GM18511 (cell line): ENCODE results near the gene ABCC5.
A peak's percentile ranks its signal among the peaks of the same experiment; 100 is the strongest.
"Not testable (repeated sequence)": the region's sequence is repeated elsewhere in the genome, so short reads cannot be mapped to it uniquely, and the experiment has no call there.

Source experiments
- ATAC-seq: cut with Tn5 transposase; IDR thresholded peaks from one replicate; pipeline ENCODE4 v1.9.1; 2021; ENCODE audit warnings: mild to moderate bottlenecking, moderate library complexity; ENCODE audit not compliant: unreplicated experiment

ABCC5 gene

DNA sequence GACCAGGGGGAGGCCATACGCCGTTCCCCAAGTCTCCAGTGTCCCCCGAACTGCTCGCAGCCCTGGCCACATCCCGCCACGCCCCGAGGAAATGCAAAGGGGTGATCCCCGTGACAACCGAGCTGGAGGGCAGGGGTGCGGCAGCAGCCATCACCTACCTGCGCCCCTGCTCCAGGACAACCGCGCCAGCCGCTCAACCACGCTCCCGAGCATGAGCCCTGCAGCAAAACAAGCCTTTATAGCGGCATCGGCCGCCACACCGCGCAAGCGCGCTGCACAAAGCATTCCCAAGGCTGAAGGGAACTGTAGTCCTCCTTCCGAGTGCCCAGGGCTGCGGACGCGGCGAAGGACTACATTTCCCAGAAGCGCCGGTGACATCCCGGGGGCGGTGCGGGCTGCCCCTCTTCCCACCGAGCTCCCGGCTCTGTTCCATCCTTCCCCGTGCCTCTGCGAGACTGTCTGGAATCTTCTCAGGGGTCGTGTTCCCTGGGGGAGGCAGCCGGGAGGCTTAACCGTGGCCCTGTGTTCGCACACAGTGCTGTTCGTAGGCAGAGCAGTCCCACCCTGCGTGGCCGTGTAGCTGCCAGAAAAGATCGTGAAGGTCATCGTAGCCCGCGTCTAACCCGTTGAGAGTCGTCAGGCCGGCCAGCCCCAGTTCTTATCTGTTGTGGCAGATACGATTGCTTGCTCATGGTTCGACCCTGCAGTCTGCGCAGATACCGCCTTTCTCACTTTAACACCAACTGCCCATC lies at the start of gene ABCC5:
ABCC5 (minus strand) TSS at position 213 of the 752 bp plus-strand sequence. CDS start 3,492 bp downstream, outside the sequence.
- ATAC-seq, result peak; percentile 99

DNA sequence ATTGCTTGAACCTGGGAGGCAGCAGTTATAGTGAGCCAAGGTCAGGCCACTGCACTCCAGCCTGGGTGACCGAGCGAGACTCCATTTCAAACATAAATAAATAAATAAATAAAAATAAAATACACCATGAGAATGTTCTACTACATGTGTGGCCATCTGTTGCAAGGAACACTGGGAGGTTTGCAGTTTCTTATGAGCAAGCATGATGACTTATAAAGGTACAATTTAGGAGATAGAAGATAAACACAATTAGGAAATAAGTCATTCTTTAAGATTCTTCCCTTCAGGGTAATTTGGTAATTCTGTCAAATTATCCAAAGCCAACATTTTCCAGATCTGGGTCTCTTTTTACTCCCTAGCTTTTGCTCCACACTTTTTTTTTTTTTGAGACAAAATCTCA lies 48.5 kb upstream of the ABCC5 start:
- ATAC-seq, result no peak

DNA sequence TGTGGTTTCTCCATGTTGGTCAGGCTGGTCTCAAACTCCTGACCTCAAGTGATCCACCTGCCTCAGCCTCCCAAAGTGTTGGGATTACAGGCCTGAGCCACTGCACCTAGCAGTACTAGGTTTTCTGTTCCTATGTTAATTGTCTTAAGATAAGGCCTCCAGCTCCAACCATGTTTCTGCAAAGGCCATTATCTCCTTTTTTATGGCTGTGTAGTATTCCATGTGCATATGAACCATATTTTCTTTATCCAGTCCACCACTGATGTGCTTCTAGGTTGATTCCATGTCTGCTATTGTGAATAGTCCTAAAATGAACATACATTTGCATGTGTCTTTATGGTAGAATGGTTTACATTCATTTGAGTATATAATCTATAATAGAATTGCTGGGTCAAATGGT lies 45.0 kb upstream of the ABCC5 start:
- ATAC-seq, result no peak

DNA sequence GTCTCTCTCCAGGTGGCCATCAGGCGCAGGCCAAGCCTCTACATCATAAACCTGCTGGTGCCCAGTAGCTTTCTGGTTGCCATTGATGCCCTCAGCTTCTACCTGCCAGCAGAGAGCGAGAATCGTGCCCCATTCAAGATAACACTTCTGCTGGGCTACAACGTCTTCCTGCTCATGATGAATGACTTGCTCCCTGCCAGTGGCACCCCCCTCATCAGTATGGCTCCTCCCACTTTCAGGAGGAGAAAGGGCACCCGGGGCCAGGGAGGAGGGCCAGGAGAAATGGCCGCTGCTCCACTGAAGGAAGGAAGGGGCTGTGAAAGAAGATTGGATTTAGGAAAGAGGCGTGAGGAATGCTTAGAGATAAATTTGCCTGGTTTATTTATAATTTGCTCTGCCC lies 41.7 kb upstream of the ABCC5 start:
- no peak for ATAC-seq

DNA sequence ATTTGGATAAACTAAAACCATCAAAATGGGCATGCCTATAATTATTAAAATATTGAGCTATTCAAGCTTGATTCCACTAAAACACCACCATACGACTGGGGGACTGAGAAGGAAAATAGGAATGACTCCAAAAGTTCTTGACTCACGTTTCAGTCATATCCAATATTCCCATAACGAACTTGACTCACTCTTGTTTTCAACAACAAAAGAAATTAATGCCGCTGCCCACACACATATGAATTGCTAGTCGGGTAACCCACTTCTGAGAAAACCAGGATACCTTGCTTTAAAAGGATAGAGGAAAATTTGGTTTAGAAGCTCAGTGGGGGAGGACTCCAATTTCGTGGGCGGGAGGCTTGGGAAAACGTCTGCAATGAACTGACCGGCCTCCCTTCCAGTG lies 40.3 kb upstream of the ABCC5 start:
- ATAC-seq, result no peak

DNA sequence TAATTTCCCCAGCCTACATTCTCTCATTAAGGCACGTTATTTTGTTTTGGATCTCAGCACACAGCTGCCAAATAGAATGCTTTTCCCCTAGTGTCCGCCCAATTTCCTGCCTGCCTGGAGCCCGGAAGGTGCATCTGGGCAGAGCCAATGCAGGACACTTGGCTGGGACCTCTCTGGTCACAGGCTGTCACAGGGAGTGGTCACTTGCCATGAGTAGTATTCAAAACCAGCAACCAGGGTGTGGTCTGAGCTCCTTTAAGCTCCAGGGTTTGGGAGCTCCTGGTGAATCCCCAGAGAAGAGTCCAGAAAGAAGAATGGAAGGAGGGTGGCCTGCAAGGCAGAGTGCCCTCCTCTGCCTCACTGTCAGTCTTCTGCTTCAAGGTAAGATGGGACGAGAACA lies 35.1 kb upstream of the ABCC5 start, which contains the start of gene HTR3C:
HTR3C (plus strand) TSS at position 281 of the 400 bp plus-strand sequence; CDS start at position 315, 34 bp downstream.
- no peak for ATAC-seq

DNA sequence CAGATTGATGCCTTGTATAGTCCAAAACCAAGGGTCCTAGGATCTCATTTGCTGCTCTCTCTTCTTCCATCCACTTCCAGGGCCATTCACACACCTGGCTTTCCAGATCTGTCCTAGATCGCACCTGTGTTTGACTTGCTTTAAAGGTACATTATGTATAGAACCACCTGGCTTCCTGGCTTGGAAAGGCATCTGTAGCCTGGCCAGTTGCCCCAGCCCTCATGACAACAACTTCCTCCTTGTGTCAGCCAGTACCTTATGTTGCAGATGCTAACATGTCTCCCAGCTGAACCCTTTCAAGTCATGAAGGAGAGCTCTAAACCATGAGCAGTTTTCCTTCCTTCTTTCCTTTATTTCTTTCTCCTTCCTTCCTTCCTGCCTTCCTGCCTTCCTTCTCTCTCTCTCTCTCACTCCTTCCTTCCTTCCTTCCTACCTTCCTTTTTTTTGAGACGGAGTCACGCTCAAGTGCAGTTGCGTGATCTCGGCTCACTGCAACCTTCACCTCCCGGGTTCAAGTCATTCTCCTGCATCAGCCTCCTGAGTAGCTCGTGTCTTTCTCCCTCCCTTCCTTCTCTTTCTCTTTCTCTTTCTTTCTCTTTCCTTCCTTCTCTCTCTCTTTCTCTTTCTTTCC lies 32.6 kb upstream of the ABCC5 start:
- no peak for ATAC-seq

DNA sequence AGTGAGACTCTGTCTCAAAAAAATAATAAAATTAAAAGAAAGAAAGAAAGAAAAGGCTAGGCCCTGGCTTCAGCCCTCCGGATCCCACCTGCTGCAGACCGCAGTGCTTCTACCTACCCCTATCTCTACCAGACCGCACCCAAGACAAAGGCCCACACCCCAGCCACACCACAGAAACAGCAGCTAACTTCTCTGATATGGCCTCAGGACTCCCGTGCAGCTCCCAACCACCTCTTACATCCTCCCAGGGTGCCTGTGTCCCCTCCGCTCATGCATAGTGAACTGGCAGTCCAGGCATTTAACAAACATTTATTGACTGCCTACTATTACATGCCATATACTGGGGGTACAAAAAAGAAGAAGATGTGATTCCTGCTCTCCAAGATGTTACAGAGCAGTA lies 28.3 kb upstream of the ABCC5 start:
- ATAC-seq, result no peak

DNA sequence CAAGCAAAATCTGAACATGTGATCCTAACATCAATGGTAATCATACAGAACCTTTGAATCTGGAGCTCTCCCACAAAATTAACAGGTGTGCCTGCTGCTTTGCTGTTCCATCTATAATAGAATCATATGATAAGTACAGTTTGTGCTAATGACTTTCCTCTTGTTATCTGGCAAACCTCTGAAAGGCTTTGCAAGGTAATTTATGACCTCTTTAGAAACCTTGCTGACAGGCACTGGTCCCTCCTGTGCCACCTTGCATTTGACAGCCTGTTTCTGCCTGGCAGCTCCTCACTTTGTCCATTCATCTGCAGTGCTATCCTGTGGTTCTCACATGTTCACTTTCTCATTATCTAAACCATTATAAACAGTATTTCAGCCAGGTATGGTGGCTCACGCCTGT lies 24.9 kb upstream of the ABCC5 start:
- no peak for ATAC-seq

DNA sequence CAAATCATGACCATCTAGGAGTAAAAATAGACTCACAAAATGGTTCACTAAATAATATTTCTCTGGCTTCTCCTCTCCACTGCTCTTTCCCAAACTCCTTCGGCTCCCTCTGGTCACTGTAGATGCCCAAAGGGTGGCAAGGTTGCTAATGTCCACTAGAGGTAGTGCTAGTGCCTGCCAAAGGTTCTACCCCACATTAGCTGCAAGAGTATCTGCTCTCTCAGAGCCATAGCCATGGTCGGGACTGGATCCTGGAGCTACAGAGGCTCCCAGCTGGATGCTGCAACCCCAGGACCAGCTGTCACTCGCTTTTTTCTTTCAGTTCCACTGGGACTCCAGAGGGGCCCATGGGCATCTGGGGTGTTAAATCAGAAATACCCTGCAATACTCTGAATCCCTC lies 22.3 kb upstream of the ABCC5 start:
- ATAC-seq, result no peak

DNA sequence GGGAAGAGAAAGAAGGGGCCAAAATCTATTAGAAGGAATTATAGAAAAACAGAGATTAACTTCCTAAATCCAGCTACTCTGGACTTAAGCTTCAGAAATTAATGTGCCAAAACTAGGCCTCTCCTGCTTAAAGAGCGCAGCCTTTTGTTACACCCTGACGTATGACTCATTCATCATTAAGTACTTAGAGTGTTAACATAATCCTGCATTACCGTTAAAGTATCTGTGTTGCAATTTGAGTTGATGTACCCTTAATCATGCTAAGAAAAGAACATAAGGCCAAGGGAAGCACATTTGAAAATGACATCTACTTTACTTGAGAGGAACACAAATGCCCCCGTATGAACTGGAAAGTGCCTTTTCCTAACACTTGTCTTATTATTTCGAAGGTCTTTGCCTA lies 21.7 kb upstream of the ABCC5 start:
- no peak for ATAC-seq

DNA sequence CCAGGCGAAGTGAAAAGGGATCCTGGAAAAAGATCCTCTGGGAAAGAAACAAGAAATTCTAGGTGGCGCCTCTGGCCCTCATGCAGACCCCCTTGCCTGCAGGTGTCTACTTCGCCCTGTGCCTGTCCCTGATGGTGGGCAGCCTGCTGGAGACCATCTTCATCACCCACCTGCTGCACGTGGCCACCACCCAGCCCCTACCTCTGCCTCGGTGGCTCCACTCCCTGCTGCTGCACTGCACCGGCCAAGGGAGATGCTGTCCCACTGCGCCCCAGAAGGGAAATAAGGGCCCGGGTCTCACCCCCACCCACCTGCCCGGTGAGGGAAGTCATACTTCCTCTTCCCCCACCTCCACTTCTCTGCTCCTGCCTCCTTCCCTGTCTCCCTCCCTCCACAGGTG lies 20.6 kb upstream of the ABCC5 start:
- ATAC-seq, result not testable (repeated sequence)

DNA sequence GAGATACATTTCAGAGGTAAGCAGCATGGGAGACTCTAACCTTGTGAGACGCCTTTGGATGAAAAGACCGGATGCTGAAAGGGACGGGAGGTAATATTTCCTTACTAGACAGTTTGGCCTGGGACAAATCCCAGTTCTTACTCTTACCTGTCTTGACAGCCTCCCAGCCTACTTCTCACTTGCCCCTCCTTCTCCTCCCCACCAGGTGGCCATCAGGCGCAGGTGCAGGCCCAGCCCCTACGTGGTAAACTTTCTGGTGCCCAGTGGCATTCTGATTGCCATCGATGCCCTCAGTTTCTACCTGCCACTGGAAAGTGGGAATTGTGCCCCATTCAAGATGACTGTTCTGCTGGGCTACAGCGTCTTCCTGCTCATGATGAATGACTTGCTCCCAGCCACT lies 20.1 kb upstream of the ABCC5 start:
- ATAC-seq, result no peak

DNA sequence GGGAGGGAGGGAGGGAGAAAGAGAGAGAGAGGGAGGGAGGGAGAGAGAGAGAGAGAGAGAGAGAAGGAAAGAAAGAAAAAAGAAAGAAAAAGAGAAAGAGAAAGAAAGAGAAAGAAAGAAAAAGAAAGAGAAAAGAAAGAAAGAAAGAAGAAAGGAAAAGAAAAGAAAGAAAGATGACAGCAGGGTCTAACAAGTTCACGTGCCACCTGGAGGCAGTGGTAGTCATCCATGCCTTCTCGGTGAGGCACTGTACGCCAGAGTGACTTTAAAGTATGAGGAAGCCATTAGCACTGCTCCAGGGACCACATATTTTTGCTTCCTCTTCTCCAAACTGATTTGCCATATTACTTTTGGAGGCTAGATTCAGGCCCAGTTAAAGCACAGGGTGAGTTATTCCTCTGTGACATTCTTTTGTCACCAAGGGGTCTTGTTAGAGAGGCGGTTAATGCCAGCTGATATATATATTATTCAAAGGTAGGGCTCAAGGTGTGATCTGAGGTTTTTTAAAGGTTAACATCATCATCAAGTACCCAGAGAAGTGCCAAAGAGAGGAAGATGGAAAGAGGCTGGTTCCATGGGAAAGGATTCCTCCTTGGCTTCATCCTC lies 13.6 kb upstream of the ABCC5 start, which contains the start of gene HTR3D:
HTR3D (plus strand) TSS at position 556 of the 606 bp plus-strand sequence; CDS start at position 556, 0 bp downstream.
- ATAC-seq, result no peak

DNA sequence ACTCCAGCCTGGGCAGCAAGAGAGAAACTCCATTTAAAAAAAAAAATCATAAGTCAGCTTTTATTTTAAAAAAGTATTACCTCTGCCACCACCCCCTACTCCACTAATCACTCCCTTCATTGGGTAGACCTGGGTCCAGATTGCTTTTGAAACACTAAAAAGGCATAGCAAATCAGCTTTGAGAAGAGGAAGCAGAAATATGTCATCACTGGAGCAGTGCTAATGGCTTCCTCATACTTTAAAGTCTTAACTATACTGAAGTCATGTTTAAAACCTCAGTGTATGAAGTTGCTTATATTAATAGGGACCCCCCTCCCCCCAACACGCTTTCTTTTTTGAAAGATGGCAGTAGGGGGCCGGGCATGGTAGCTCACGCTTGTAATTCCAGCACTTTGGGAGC lies 12.9 kb upstream of the ABCC5 start:
- ATAC-seq, result no peak

DNA sequence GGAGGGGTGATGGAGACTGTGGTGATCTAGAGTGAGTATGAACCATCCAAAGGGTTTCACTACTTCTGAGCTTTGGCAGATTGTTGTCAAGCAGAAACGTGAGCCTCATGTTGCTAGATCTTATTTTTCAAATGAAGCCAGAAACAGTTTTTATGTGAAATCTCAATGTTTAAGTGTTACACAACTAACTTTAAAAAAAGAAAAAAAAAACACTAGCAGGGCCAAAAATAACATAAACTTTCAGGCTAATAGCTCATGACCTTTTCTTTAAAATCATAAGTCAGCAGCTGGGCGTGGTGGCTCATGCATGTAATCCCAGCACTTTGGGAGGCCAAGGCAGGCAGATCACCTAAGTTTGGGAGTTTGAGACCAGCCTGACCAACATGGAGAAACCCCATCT lies 11.8 kb upstream of the ABCC5 start:
- no peak for ATAC-seq

DNA sequence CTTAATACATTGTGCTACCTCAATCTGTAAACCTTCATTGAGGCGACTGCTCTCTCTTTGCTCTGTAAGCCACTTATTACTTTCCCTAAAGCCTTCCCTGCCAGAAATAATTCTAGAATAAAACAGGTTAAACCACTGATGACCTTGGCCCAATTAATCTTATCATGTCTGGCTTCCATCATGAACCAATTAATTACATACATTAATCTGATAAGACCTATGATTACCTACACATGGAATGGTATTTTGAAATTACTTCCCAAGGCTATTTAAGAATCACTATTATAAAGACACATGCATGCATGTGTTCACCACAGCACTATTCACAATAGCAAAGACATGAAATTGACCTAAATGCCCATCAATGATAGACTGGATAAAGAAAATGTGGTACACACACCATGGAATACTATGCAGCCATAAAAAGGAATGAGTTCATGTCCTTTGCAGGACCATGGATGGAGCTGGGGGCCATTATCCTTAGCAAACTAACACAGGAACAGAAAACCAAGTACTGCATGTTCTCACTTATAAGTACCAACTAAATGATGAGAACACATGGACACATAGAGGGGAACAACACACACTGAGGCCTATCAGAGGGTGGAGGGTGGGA lies 10.7 kb upstream of the ABCC5 start:
- ATAC-seq, result not testable (repeated sequence)

DNA sequence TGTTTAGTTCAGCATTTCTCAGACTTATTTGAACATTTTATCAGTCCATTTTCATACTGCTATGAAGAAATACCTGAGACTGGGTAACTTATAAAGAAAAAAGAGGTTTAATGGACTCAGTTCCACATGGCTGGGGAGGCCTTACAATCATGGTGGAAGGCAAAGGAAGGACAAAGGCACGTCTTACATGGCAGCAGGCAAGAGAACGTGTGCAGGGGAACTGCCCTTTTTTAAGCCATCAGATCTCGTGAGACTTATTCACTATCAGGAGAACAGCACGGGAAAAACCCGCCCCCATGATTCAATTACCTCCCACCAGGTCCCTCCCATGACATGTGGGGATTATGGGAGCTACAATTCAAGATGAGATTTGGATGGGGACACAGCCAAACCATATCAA lies 7.6 kb upstream of the ABCC5 start:
- not testable (repeated sequence) for ATAC-seq

DNA sequence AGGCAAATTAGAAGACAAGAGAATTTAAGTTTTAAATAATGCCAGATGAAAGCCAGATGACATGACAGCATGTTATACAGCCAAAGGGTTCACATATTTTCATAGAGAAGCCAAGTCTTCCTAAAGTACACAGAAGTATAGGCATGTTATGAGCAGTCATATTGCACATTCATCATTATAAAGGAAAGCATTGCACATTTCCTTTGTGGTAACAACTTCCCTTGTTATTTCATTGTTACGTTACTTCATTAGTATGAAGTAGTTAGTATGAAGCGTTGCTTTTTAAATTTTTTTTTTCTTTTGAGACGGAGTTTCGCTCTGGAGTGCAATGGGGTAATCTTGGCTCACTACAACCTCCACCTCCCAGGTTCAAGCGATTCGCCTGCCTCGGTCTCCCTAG lies 4.6 kb upstream of the ABCC5 start:
- no peak for ATAC-seq

DNA sequence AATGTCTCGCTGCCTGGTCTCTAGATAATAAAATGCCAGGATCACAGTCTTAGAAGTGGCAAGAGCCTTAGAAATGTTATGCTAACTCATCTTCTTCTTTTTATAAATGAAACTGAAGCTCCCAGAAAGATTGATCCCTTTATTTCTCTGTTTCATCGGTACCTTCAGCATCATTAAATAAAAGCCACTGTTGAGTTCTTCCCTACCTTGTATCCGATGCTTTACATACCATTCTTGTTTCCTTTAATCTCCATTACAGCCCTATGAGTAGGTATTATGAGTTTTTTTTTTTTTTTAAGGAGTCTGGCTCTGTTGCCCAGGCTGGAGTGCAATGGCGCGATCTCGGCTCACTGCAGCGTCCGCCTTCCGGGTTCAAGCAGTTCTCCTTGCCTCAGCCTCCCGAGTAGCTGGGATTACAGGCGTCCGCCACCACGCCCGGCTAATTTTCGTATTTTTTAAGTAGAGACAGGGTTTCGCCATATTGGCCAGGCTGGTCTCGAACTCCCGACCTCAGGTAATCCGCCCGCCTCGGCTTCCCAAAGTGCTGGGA lies 815 bp upstream of the ABCC5 start:
- no peak for ATAC-seq
